Neural crest cell (in vitro differentiated cells): ENCODE data around the gene IRX4. TPM values are rescaled to one million over a fixed set of nuclear protein-coding genes. Genes with fewer than 3 reads are reported as not detected.
"Not testable (repeated sequence)": the region's sequence is repeated elsewhere in the genome, so short reads cannot be mapped to it uniquely, and the experiment has no call there.

Experiments used
- DNase-seq: peaks from one replicate; pipeline ENCODE4 v3.0.0; 2021; ENCODE audit warnings: low read depth, mixed read lengths, low spot score
- H3K27ac Mint-ChIP-seq: one replicate; pipeline ENCODE4 v1.8.0; 2021; ENCODE audit warnings: mild to moderate bottlenecking, mixed read lengths; ENCODE audit not compliant: unreplicated experiment
- H3K27me3 Mint-ChIP-seq: 2 replicates; pipeline ENCODE4 v1.8.0; 2021; ENCODE audit warnings: low read depth, mild to moderate bottlenecking, mixed read lengths
- H3K36me3 Mint-ChIP-seq: 2 replicates; pipeline ENCODE4 v1.8.0; 2021; ENCODE audit warnings: low read depth, mild to moderate bottlenecking, mixed read lengths
- H3K4me1 Mint-ChIP-seq: 2 replicates; pipeline ENCODE4 v1.8.0; 2021; ENCODE audit warnings: mixed read lengths
- H3K4me3 Mint-ChIP-seq: one replicate; pipeline ENCODE4 v1.8.0; 2021; ENCODE audit warnings: mild to moderate bottlenecking, mixed read lengths
- H3K9me3 Mint-ChIP-seq: 2 replicates; pipeline ENCODE4 v1.8.0; 2021; ENCODE audit warnings: mixed read lengths
- CTCF ChIP-seq: fragments of 200-600 bp; sonication (generic); conservative IDR thresholded peaks from 2 replicates; pipeline ENCODE4 v1.5.0; 2021; ENCODE audit warnings: antibody characterized with exemption, mild to moderate bottlenecking
- total RNA-seq: library from RNA; stranded (reverse); gene quantifications from 2 replicates; pipeline ENCODE4 v1.2.1, GENCODE V29; 2021

IRX4 gene
- total RNA-seq, 1 donor from 2014 or later: 0.28 TPM

- TF ChIP-seq CTCF: no peak
- H3K27me3 Mint-ChIP-seq: peaks cover 73% of the 10 kb centered on the region
- no peak for DNase-seq
- H3K9me3 Mint-ChIP-seq: no peaks in the 10 kb centered on the region
- H3K27ac Mint-ChIP-seq: no peak overlapping the region
- H3K36me3 Mint-ChIP-seq: no peaks in the 10 kb centered on the region
- peak overlapping the region; percentile 67 for H3K4me3 Mint-ChIP-seq
- H3K4me1 Mint-ChIP-seq: peaks cover 17% of the 10 kb centered on the region
Measured at GRCh38 chr5:1874771-1875220, 7.9 kb downstream of the IRX4 start.

GRCh38 chr5:1874348-1874747 lies 8.4 kb downstream of the IRX4 start:
- peak overlapping the region; percentile 67 for H3K4me3 Mint-ChIP-seq
- H3K27ac Mint-ChIP-seq: no peak overlapping the region
- no peak for TF ChIP-seq CTCF
- peaks cover 69% of the 10 kb centered on the region for H3K27me3 Mint-ChIP-seq
- no peaks in the 10 kb centered on the region for H3K9me3 Mint-ChIP-seq
- no peak for DNase-seq
- peaks cover 17% of the 10 kb centered on the region for H3K4me1 Mint-ChIP-seq
- H3K36me3 Mint-ChIP-seq: no peaks in the 10 kb centered on the region

- H3K4me3 Mint-ChIP-seq: no peak overlapping the region
- peaks cover 17% of the 10 kb centered on the region for H3K4me1 Mint-ChIP-seq
- H3K9me3 Mint-ChIP-seq: no peaks in the 10 kb centered on the region
- no peak for DNase-seq
- H3K27me3 Mint-ChIP-seq: peaks cover 66% of the 10 kb centered on the region
- no peak for TF ChIP-seq CTCF
- no peaks in the 10 kb centered on the region for H3K36me3 Mint-ChIP-seq
- no peak overlapping the region for H3K27ac Mint-ChIP-seq
Measured at GRCh38 chr5:1873243-1873959, 9.3 kb downstream of the IRX4 start.

- Mint-ChIP-seq H3K4me3 (no peak overlapping the region), H3K27ac (no peak overlapping the region), H3K27me3 (peaks cover 64% of the 10 kb centered on the region)
Measured at GRCh38 chr5:1871441-1871840, 11.3 kb downstream of the IRX4 start.

GRCh38 chr5:1870435-1871272 lies 12.1 kb downstream of the IRX4 start:
- H3K9me3 Mint-ChIP-seq, H3K36me3 Mint-ChIP-seq, H3K4me3 Mint-ChIP-seq, H3K27ac Mint-ChIP-seq, DNase-seq: not testable (repeated sequence)
- Mint-ChIP-seq H3K27me3 (peaks cover 64% of the 10 kb centered on the region), H3K4me1 (peaks cover 13% of the 10 kb centered on the region)

More at GRCh38 chr5:1871441-1871840, 11.3 kb downstream of the IRX4 start:
- H3K9me3 Mint-ChIP-seq: no peaks in the 10 kb centered on the region
- no peak for DNase-seq
- no peaks in the 10 kb centered on the region for H3K36me3 Mint-ChIP-seq
- no peak for TF ChIP-seq CTCF
- H3K4me1 Mint-ChIP-seq: peaks cover 17% of the 10 kb centered on the region
